Astrocyte of the cerebellum (primary cell): Measurements from ENCODE around the gene TRIP11.

Source experiments
- DNase-seq: peaks from one replicate; pipeline ENCODE4 v3.0.0-alpha.2; 2011; ENCODE audit warnings: low read depth
- H3K4me3 ChIP-seq: 2 replicates; pipeline ENCODE4 v1.5.1; 2011; ENCODE audit warnings: mild to moderate bottlenecking, low read depth, low read length, moderate library complexity
- in situ Hi-C: cut with HindIII; loops from 2 replicates; pipeline ENCODE4 v1.10.0; 2017; ENCODE audit warnings: low sequenced_read_pairs
- TF ChIP-seq, protein P1 (sequence below): IDR thresholded peaks from 2 replicates; pipeline ENCODE4 v1.5.1; 2012; ENCODE audit warnings: low read length, low read depth, moderate library complexity, mild to moderate bottlenecking; ENCODE audit errors: missing control alignments

Gene TRIP11

DNA sequence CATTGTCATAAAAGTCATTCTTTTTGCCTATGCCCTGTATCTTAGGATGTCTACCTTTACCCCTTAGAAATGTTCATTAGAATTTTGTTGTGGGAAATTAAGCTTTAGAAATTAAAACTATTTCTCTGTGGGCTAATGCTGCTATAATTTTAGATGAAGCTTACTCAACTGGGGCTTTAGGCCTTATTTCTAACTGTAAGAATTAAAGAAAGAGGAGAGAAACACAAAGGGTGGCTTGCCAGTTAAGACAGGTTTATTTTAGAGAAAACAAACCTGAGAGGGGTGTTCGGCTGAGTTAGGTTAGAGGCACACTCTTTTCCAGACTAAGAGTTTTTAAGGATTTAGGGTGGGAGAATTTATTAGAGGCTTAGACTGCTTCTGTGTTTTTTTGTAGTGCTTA is 6.4 kb downstream of the TRIP11 start:
- H3K4me3 ChIP-seq: no peak overlapping the region
- in situ Hi-C loops: no loop called here
- TF ChIP-seq, protein P1, sequence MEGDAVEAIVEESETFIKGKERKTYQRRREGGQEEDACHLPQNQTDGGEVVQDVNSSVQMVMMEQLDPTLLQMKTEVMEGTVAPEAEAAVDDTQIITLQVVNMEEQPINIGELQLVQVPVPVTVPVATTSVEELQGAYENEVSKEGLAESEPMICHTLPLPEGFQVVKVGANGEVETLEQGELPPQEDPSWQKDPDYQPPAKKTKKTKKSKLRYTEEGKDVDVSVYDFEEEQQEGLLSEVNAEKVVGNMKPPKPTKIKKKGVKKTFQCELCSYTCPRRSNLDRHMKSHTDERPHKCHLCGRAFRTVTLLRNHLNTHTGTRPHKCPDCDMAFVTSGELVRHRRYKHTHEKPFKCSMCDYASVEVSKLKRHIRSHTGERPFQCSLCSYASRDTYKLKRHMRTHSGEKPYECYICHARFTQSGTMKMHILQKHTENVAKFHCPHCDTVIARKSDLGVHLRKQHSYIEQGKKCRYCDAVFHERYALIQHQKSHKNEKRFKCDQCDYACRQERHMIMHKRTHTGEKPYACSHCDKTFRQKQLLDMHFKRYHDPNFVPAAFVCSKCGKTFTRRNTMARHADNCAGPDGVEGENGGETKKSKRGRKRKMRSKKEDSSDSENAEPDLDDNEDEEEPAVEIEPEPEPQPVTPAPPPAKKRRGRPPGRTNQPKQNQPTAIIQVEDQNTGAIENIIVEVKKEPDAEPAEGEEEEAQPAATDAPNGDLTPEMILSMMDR: no peak
- DNase-seq: no peak

DNA sequence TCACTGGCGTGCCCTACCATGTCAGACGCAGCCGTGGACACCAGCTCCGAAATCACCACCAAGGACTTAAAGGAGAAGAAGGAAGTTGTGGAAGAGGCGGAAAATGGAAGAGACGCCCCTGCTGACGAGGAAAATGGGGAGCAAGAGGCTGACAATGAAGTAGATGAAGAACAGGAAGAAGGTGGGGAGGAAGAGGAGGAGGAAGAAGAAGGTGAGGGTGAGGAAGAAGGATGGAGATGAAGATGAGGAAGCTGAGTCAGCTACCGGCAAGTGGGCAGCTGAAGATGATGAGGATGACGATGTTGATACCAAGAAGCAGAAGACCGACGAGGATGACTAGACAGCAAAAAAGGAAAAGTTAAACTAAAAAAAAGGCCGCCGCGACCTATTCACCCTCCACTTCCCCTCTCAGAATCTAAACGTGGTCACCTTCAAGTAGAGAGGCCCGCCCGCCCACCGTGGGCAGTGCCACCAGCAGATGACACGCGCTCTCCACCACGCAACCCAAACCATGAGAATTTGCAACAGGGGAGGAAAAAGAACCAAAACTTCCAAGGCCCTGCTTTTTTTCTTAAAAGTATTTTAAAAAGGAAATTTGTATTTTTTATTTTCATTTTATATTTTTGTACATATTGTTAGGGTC is 13.2 kb downstream of the TRIP11 start:
- in situ Hi-C loops: no loop called here
- no peak for DNase-seq
- H3K4me3 ChIP-seq: no peak overlapping the region
- TF ChIP-seq, protein P1: no peak

DNA sequence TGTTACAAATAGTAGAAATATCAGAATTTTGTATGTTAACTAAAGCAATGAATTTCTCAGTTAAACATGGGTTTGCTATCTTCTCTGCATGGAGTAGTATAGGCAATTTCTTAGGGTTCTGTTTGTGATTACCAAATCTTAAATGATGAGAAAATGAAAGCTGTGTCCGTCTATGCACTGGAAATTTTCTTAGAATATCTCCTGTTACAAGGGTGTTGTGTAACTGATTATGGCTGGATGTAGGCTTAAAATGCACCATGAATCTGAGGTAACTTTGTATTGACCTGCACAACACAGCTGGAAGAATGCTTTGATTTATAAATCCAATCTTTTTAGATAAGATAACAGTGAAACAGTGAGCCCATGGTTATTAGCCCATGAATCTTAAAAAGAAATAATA is 17.8 kb downstream of the TRIP11 start:
- DNase-seq: no peak
- in situ Hi-C loops: no loop called here
- H3K4me3 ChIP-seq: no peak overlapping the region
- TF ChIP-seq, protein P1: no peak

DNA sequence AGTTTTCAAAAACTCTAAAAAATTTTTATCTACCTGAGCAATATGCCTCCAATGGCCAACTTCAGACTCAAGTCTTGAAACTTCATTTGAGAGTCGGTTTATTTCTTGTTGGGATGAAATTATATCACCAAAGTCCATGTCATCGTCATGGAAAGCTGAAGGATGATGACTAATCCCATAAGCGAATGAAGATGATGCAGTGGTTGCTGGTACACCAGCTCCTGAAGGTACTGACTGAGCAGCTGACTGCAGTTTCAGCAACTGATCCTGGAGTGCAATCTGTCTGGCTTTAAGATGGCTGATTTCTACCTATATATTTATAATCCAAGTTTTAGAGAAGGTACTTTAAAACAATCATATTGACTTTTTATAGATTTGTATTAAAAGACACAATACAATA is 18.3 kb downstream of the TRIP11 start:
- DNase-seq: no peak
- in situ Hi-C loops: no loop called here
- no peak overlapping the region for H3K4me3 ChIP-seq
- TF ChIP-seq, protein P1: no peak

DNA sequence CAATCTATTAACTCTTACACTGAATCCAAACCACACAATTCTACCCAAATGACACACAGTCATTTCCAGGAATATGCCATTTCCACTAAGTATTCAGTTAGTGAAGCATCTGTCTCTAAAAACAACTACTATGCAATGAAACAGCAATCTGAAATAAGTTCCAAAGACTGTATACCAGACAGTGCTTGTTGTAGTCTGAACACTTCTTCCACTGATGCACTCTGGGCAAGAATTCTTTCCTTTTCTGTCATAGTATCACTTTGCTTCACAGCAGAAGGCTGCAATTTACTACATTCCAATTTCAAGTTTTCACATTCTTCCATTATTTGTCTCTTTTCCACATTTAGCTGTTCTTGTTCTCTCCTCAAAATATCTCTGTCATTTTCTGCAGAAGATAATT is 25.8 kb downstream of the TRIP11 start:
- H3K4me3 ChIP-seq: no peak overlapping the region
- in situ Hi-C loops: no loop called here
- no peak for DNase-seq
- TF ChIP-seq, protein P1: no peak

DNA sequence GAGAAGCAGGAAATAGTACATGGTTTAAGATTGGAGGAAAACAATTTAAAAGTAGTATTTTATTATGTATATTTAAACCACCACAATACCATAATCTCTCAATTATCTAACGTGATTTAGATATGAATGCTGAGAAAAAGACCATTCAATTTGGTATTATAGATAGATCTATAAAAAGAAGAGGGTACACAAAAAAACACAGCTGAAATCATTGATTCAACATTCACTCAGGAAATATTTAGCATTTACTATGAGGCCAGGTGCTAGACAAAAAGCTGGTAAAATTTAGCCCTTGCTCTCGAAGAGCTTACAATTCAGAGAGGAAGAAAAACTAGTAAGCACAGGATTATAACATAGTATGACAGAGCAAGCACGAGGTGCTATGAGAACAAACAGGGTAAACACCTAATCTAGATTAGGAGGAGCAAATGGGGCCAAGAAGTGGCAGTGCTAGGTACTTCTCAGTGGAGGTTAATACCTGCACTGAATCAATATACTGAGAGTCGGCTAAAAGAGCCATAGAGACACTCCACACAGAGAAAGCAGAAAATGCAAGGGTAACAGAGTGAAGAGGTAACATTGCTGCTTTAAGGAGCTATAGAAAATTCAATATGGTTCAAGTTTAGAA is 27.6 kb downstream of the TRIP11 start:
- no peak for DNase-seq
- in situ Hi-C loops: no loop called here
- H3K4me3 ChIP-seq: no peak overlapping the region
- TF ChIP-seq, protein P1: no peak
